ENCODE data around the gene ALOXE3.

The ALOXE3 gene

GRCh38 chr17:8046306-8046928, 71.9 kb downstream of the ALOXE3 start:
- DNase-seq = no peak

Measured in NCI-H1092 (cell line).